Neural progenitor cell (in vitro differentiated cells): Measurements from ENCODE around the gene CACNG7. TPM values are rescaled to one million over a fixed set of nuclear protein-coding genes. Genes with fewer than 3 reads are reported as not detected.

Experiments used
- DNase-seq: peaks from one replicate; pipeline ENCODE4 v3.0.0-alpha.2; 2016; ENCODE audit warnings: low spot score
- H2AFZ ChIP-seq: fragments of 200-600 bp; sonication (generic); replicated peaks from 2 replicates; pipeline ENCODE4 v1.6.1; 2016; ENCODE audit warnings: antibody characterized with exemption
- H3F3A ChIP-seq: fragments of 200-600 bp; sonication (generic); 2 replicates; pipeline ENCODE4 v1.6.1; 2016; ENCODE audit warnings: antibody characterized with exemption, low read depth
- H3K27ac ChIP-seq: fragments of 200-600 bp; sonication (generic); 2 replicates; pipeline ENCODE4 v1.5.1; 2016; ENCODE audit warnings: mild to moderate bottlenecking
- H3K27me3 ChIP-seq: fragments of 200-600 bp; sonication (generic); 2 replicates; pipeline ENCODE4 v1.6.1; 2016; ENCODE audit warnings: mild to moderate bottlenecking, moderate library complexity
- H3K36me3 ChIP-seq: fragments of 200-600 bp; sonication (generic); 2 replicates; pipeline ENCODE4 v1.5.1; 2016
- H3K4me1 ChIP-seq: fragments of 200-600 bp; sonication (generic); 2 replicates; pipeline ENCODE4 v1.6.1; 2016; ENCODE audit warnings: mixed run types
- H3K4me2 ChIP-seq: fragments of 200-600 bp; sonication (generic); 2 replicates; pipeline ENCODE4 v1.6.1; 2016
- H3K4me3 ChIP-seq: fragments of 200-600 bp; sonication (generic); 2 replicates; pipeline ENCODE4 v1.5.1; 2016
- H3K79me2 ChIP-seq: fragments of 200-600 bp; sonication (generic); 2 replicates; pipeline ENCODE4 v1.6.1; 2016; ENCODE audit warnings: low read depth
- H3K9ac ChIP-seq: fragments of 200-600 bp; sonication (generic); 2 replicates; pipeline ENCODE4 v1.6.1; 2016
- H3K9me3 ChIP-seq: fragments of 200-600 bp; sonication (generic); 2 replicates; pipeline ENCODE4 v1.5.1; 2016; ENCODE audit warnings: low read depth
- H4K20me1 ChIP-seq: fragments of 200-600 bp; sonication (generic); 2 replicates; pipeline ENCODE4 v1.6.1; 2016; ENCODE audit warnings: low read depth
- H3K27ac Mint-ChIP-seq: 3 replicates; pipeline ENCODE4 v1.8.0; 2021; ENCODE audit warnings: mixed read lengths
- H3K27me3 Mint-ChIP-seq: 2 replicates; pipeline ENCODE4 v1.8.0; 2022; ENCODE audit warnings: low read depth, mild to moderate bottlenecking, inconsistent platforms, moderate library complexity, mixed read lengths; ENCODE audit not compliant: insufficient read depth
- H3K36me3 Mint-ChIP-seq: 3 replicates; pipeline ENCODE4 v1.8.0; 2021; ENCODE audit warnings: mixed read lengths
- H3K4me1 Mint-ChIP-seq: 3 replicates; pipeline ENCODE4 v1.8.0; 2021; ENCODE audit warnings: mixed read lengths
- H3K4me3 Mint-ChIP-seq: 3 replicates; pipeline ENCODE4 v1.8.0; 2021; ENCODE audit warnings: mild to moderate bottlenecking, moderate library complexity, mixed read lengths
- H3K9me3 Mint-ChIP-seq: 3 replicates; pipeline ENCODE4 v1.8.0; 2020; ENCODE audit warnings: mixed read lengths
- CTCF ChIP-seq: fragments of 200-600 bp; sonication (generic); IDR thresholded peaks from 2 replicates; pipeline ENCODE4 v1.5.1; 2017; ENCODE audit warnings: antibody characterized with exemption, mild to moderate bottlenecking
- EZH2 ChIP-seq: fragments of 200-600 bp; sonication (generic); IDR thresholded peaks from 2 replicates; pipeline ENCODE4 v1.6.1; 2017; ENCODE audit warnings: antibody characterized with exemption, mild to moderate bottlenecking, moderate library complexity
- EZH2phosphoT487 ChIP-seq: fragments of 200-600 bp; sonication (generic); IDR thresholded peaks from 2 replicates; pipeline ENCODE4 v1.6.1; 2017; ENCODE audit warnings: antibody characterized with exemption
- total RNA-seq: library from RNA; depleted of rRNA; stranded (reverse); fragments of >200 nt; gene quantifications from 2 replicates; pipeline ENCODE4 v1.2.3, GENCODE V29; 2015; ENCODE audit warnings: low replicate concordance

Gene CACNG7
- total RNA-seq, 1 donor from 2014 or later, result 6.7 TPM

GRCh38 chr19:53879140-53880081 lies 29.7 kb upstream of the CACNG7 start:
- H3K27me3 Mint-ChIP-seq, result peaks cover 2% of the 10 kb centered on the region
- peaks cover 13% of the 10 kb centered on the region for H3K36me3 Mint-ChIP-seq
- peak; percentile 99 for DNase-seq
- H3K4me2 ChIP-seq, result peak overlapping the region; percentile 88
- no peaks in the 10 kb centered on the region for H3K79me2 ChIP-seq
- peaks cover 35% of the 10 kb centered on the region for H3F3A ChIP-seq
- H3K9me3 Mint-ChIP-seq, result no peaks in the 10 kb centered on the region
- no peaks in the 10 kb centered on the region for H3K9me3 ChIP-seq
- H3K4me3 Mint-ChIP-seq, result no peak overlapping the region
- TF ChIP-seq EZH2 (no peak), CTCF (no peak), EZH2phosphoT487 (no peak)
- H3K9ac ChIP-seq, result peak overlapping the region; percentile 49
- peak overlapping the region; percentile 63 for H3K4me3 ChIP-seq
- no peaks in the 10 kb centered on the region for H4K20me1 ChIP-seq
- no peak overlapping the region for H3K27ac ChIP-seq
- peaks cover 16% of the 10 kb centered on the region for H3K4me1 Mint-ChIP-seq
- H3K27me3 ChIP-seq, result peaks cover 29% of the 10 kb centered on the region
- peaks cover 25% of the 10 kb centered on the region for H3K4me1 ChIP-seq
- peak overlapping the region; percentile 83 for H2AFZ ChIP-seq
- no peaks in the 10 kb centered on the region for H3K36me3 ChIP-seq
- peak overlapping the region; percentile 27 for H3K27ac Mint-ChIP-seq

GRCh38 chr19:53880711-53881481 lies 28.2 kb upstream of the CACNG7 start:
- peak; percentile 28 for DNase-seq
- no peak overlapping the region for H2AFZ ChIP-seq

More at GRCh38 chr19:53880711-53881481, 28.2 kb upstream of the CACNG7 start:
- no peak overlapping the region for H3K9ac ChIP-seq
- Mint-ChIP-seq H3K9me3 (no peaks in the 10 kb centered on the region), H3K27me3 (peaks cover 6% of the 10 kb centered on the region), H3K27ac (no peak overlapping the region), H3K36me3 (peaks cover 5% of the 10 kb centered on the region), H3K4me1 (peaks cover 26% of the 10 kb centered on the region), H3K4me3 (no peak overlapping the region)
- H3K27me3 ChIP-seq, result peaks cover 36% of the 10 kb centered on the region
- H3K4me3 ChIP-seq, result peak overlapping the region; percentile 66
- peak overlapping the region; percentile 90 for H3K4me2 ChIP-seq
- H3K9me3 ChIP-seq, result no peaks in the 10 kb centered on the region
- H4K20me1 ChIP-seq, result no peaks in the 10 kb centered on the region
- TF ChIP-seq EZH2phosphoT487, result no peak
- TF ChIP-seq CTCF, result no peak
- no peak for TF ChIP-seq EZH2
- peaks cover 25% of the 10 kb centered on the region for H3K4me1 ChIP-seq
- peaks cover 35% of the 10 kb centered on the region for H3F3A ChIP-seq
- H3K79me2 ChIP-seq, result no peaks in the 10 kb centered on the region
- no peaks in the 10 kb centered on the region for H3K36me3 ChIP-seq
- H3K27ac ChIP-seq, result no peak overlapping the region
